HPDE6-E6E7 (cell line): ENCODE measurements around the gene SLC18B1.

Experiments
- DNase-seq: peaks from one replicate; pipeline ENCODE4 v3.0.0; 2011; ENCODE audit warnings: missing footprints; ENCODE audit errors: extremely low spot score

The SLC18B1 gene

GRCh38 chr6:132797951-132798868, at the start of gene SLC18B1:
Gene SLC18B1, minus strand, starts transcription at chr6:132798637. Its CDS starts 181 bp downstream, at chr6:132798456.
- DNase-seq = no peak

GRCh38 chr6:132843316-132844035, 45.0 kb upstream of the SLC18B1 start:
- no peak for DNase-seq

GRCh38 chr6:132841966-132842365, 43.5 kb upstream of the SLC18B1 start:
- no peak for DNase-seq

- DNase-seq = no peak
Measured at GRCh38 chr6:132832891-132833290, 34.5 kb upstream of the SLC18B1 start.

GRCh38 chr6:132830334-132830751, 31.9 kb upstream of the SLC18B1 start:
- DNase-seq = no peak

GRCh38 chr6:132820629-132821381, 22.4 kb upstream of the SLC18B1 start:
- DNase-seq = no peak

- no peak for DNase-seq
Measured at GRCh38 chr6:132819405-132820161, 21.1 kb upstream of the SLC18B1 start.

GRCh38 chr6:132818404-132819359, 20.2 kb upstream of the SLC18B1 start:
- DNase-seq = no peak

GRCh38 chr6:132817554-132818403, 19.3 kb upstream of the SLC18B1 start:
- DNase-seq = no peak

- DNase-seq = no peak
Measured at GRCh38 chr6:132816660-132817059, 18.2 kb upstream of the SLC18B1 start.

- no peak for DNase-seq
Measured at GRCh38 chr6:132814716-132815570, 16.5 kb upstream of the SLC18B1 start.

- no peak for DNase-seq
Measured at GRCh38 chr6:132813173-132813856, 14.9 kb upstream of the SLC18B1 start.

- DNase-seq = no peak
Measured at GRCh38 chr6:132812756-132813172, 14.3 kb upstream of the SLC18B1 start.

- DNase-seq = no peak
Measured at GRCh38 chr6:132812255-132812732, 13.9 kb upstream of the SLC18B1 start.

GRCh38 chr6:132811276-132811675, 12.8 kb upstream of the SLC18B1 start:
- DNase-seq = no peak

- no peak for DNase-seq
Measured at GRCh38 chr6:132805548-132805947, 7.1 kb upstream of the SLC18B1 start.

GRCh38 chr6:132804251-132804650, 5.8 kb upstream of the SLC18B1 start:
- no peak for DNase-seq
